ENCODE results near the gene ATP5MG. TPM values are rescaled to one million over a fixed set of nuclear protein-coding genes. Genes with fewer than 3 reads are reported as not detected.

ATP5MG gene
- total RNA-seq, 1 experiment from 2014 or later: 205 TPM

DNA sequence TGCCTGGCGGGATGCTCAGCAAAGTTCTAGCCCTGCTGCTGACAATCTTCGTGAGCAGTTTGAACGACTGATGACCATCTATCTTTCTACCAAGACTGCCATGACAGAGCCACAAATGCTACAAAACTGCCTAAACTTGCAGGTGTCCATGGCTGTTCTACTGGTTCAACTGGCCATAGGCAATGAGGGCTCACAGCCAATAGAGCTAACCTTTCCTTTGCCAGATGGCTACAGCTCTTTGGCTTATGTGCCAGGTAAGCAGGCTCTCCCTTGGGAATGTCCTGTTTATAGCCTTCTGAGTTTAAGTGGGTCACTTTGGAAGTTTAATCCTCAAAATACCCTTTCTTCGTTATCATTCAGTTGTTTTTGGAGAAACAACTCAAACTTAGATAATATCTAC lies 21.9 kb upstream of the ATP5MG start:
- CTCF ChIA-PET: no interaction called here
- H2AFZ ChIP-seq (ENCODE audit: low read depth, low read length, poor library complexity, severe bottlenecking): no peak overlapping the region
- TF ChIP-seq, protein P1, sequence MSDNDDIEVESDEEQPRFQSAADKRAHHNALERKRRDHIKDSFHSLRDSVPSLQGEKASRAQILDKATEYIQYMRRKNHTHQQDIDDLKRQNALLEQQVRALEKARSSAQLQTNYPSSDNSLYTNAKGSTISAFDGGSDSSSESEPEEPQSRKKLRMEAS (IDR thresholded peaks at IDR 0.05): no peak
- no peak for TF ChIP-seq POLR2A (IDR thresholded peaks at IDR 0.05; ENCODE audit: borderline replicate concordance, extremely low read depth, insufficient read depth, insufficient read length)
- TF ChIP-seq ZFX (IDR thresholded peaks at IDR 0.05): no peak
- BruUV-seq (replicated peaks): no TSS peak
- ATAC-seq (no peak), DNase-seq (ENCODE audit: low read depth, low spot score) (no peak)
- no peaks in the 10 kb centered on the region for H3K9me3 ChIP-seq (ENCODE audit: control insufficient read depth in 1 of 2, insufficient read depth in 1 of 2, low read depth in 1 of 2, low read length in 2 of 2)
- no peaks in the 10 kb centered on the region for H3K4me1 ChIP-seq (ENCODE audit: control insufficient read depth in 1 of 2, insufficient read depth in 2 of 2, low read length in 2 of 2)
- H3K79me2 ChIP-seq (ENCODE audit: insufficient read depth, low read length): no peaks in the 10 kb centered on the region
- H4K20me1 ChIP-seq (ENCODE audit: insufficient read depth): no peaks in the 10 kb centered on the region
- intact Hi-C loops (cut with micrococcal nuclease): no loop called here
- RAD21 ChIA-PET (ENCODE audit: low non-redundant PET in 1 of 2, low total read pairs in 2 of 2, uncharacterized antibody in 2 of 2, unreplicated experiment in 2 of 2): no interaction called here
- peaks cover 46 to 59% of the 10 kb centered on the region in 2 experiments for H3K36me3 ChIP-seq (ENCODE audit: control insufficient read depth in 1 of 2, insufficient read depth in 2 of 2, low read length in 2 of 2)
- H3K4me3 ChIP-seq (replicated peaks in 1 of 2; ENCODE audit: low read depth in 1 of 2, low read length in 2 of 2): no peak overlapping the region
- no peak overlapping the region for H3K9ac ChIP-seq (ENCODE audit: low read length)
- no peaks in the 10 kb centered on the region for H3K9me2 ChIP-seq (ENCODE audit: insufficient read depth)
- H3K4me2 ChIP-seq (ENCODE audit: low read length): no peak overlapping the region
- no peak overlapping the region for H3K27ac ChIP-seq (ENCODE audit: low read depth, low read length)
- POLR2A ChIA-PET: no interaction called here
- H3K27me3 ChIP-seq (ENCODE audit: insufficient read depth, low read length): no peaks in the 10 kb centered on the region

GRCh38 chr11:118380571-118380970 lies 20.8 kb upstream of the ATP5MG start:
- intact Hi-C loops (cut with micrococcal nuclease): no loop called here
- DNase-seq (ENCODE audit: low read depth, low spot score) (no peak), ATAC-seq (no peak)
- ChIA-PET RAD21 (ENCODE audit: low non-redundant PET in 1 of 2, low total read pairs in 2 of 2, uncharacterized antibody in 2 of 2, unreplicated experiment in 2 of 2) (no interaction called here), POLR2A (no interaction called here), CTCF (no interaction called here)
- Histone ChIP-seq H4K20me1 (ENCODE audit: insufficient read depth) (no peaks in the 10 kb centered on the region), H3K27ac (ENCODE audit: low read depth, low read length) (no peak overlapping the region), H3K4me1 (ENCODE audit: control insufficient read depth in 1 of 2, insufficient read depth in 2 of 2, low read length in 2 of 2) (no peaks in the 10 kb centered on the region), H3K9me2 (ENCODE audit: insufficient read depth) (no peaks in the 10 kb centered on the region), H3K4me2 (ENCODE audit: low read length) (no peak overlapping the region), H3K9me3 (ENCODE audit: control insufficient read depth in 1 of 2, insufficient read depth in 1 of 2, low read depth in 1 of 2, low read length in 2 of 2) (no peaks in the 10 kb centered on the region), H3K4me3 (replicated peaks in 1 of 2; ENCODE audit: low read depth in 1 of 2, low read length in 2 of 2) (no peak overlapping the region), H3K9ac (ENCODE audit: low read length) (no peak overlapping the region), H3K79me2 (ENCODE audit: insufficient read depth, low read length) (no peaks in the 10 kb centered on the region), H3K36me3 (ENCODE audit: control insufficient read depth in 1 of 2, insufficient read depth in 2 of 2, low read length in 2 of 2) (peaks cover 46 to 64% of the 10 kb centered on the region in 2 experiments), H2AFZ (ENCODE audit: low read depth, low read length, poor library complexity, severe bottlenecking) (no peak overlapping the region), H3K27me3 (ENCODE audit: insufficient read depth, low read length) (no peaks in the 10 kb centered on the region)
- BruUV-seq (replicated peaks): no TSS peak
- TF ChIP-seq FOSL1 (IDR thresholded peaks at IDR 0.05; ENCODE audit: low read depth) (no peak), ELF1 (IDR thresholded peaks at IDR 0.05; ENCODE audit: borderline replicate concordance, low read depth) (no peak), TCF7L2 (IDR thresholded peaks at IDR 0.05; ENCODE audit: borderline replicate concordance, extremely low read depth, insufficient read depth, insufficient read length) (no peak), POLR2A (IDR thresholded peaks at IDR 0.05; ENCODE audit: borderline replicate concordance, extremely low read depth, insufficient read depth, insufficient read length) (no peak), RAD21 (IDR thresholded peaks at IDR 0.05; ENCODE audit: low read depth) (no peak), EZH2 (IDR thresholded peaks at IDR 0.05) (no peak), ZNF274 (IDR thresholded peaks at IDR 0.05; ENCODE audit: low read depth, low read length) (no peak), ZFX (IDR thresholded peaks at IDR 0.05) (no peak), JUND (IDR thresholded peaks at IDR 0.05) (no peak), SP1 (IDR thresholded peaks at IDR 0.05; ENCODE audit: low read depth) (no peak), SRF (IDR thresholded peaks at IDR 0.05; ENCODE audit: low read depth) (no peak), CTCF (IDR thresholded peaks at IDR 0.05 in 2 of 3, conservative IDR thresholded peaks at IDR 0.05 in 1 of 3; ENCODE audit: borderline replicate concordance in 1 of 3, insufficient read depth in 1 of 3, low read depth in 2 of 3, low read length in 2 of 3) (no peak), CEBPB (IDR thresholded peaks at IDR 0.05; ENCODE audit: low read depth) (no peak), POLR2AphosphoS5 (IDR thresholded peaks at IDR 0.05; ENCODE audit: low read depth, low read length) (no peak), EGR1 (IDR thresholded peaks at IDR 0.05; ENCODE audit: low read depth) (no peak), SIN3A (IDR thresholded peaks at IDR 0.05; ENCODE audit: low read depth) (no peak)
- TF ChIP-seq, protein P2, sequence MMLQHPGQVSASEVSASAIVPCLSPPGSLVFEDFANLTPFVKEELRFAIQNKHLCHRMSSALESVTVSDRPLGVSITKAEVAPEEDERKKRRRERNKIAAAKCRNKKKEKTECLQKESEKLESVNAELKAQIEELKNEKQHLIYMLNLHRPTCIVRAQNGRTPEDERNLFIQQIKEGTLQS (IDR thresholded peaks at IDR 0.05): no peak
- TF ChIP-seq, protein P1 (IDR thresholded peaks at IDR 0.05): no peak
